Fibroblast of pulmonary artery (primary cell): Measurements from ENCODE around the gene FAM120B.
"Not testable (repeated sequence)": the region's sequence is repeated elsewhere in the genome, so short reads cannot be mapped to it uniquely, and the experiment has no call there.

Experiments used
- DNase-seq: peaks from one replicate; pipeline ENCODE4 v3.0.0-alpha.2; 2010; ENCODE audit warnings: low read depth
- H3K4me3 ChIP-seq: replicated peaks from 2 replicates; pipeline ENCODE4 v1.5.1; 2011; ENCODE audit warnings: low read depth, mild to moderate bottlenecking, control low read depth, low read length, moderate library complexity
- CTCF ChIP-seq: IDR thresholded peaks from 2 replicates; pipeline ENCODE4 v1.5.1; 2011; ENCODE audit warnings: mild to moderate bottlenecking, control low read depth, low read length, inconsistent platforms; ENCODE audit errors: missing control alignments

Gene FAM120B

GRCh38 chr6:170385506-170385905, 78.9 kb downstream of the FAM120B start:
- DNase-seq = no peak
- no peak overlapping the region for H3K4me3 ChIP-seq
- TF ChIP-seq CTCF = no peak

- no peak overlapping the region for H3K4me3 ChIP-seq
- no peak for TF ChIP-seq CTCF
- DNase-seq = peak; percentile 29
Observed at GRCh38 chr6:170388113-170388512, 81.6 kb downstream of the FAM120B start.

GRCh38 chr6:170393033-170393432, 86.5 kb downstream of the FAM120B start:
- no peak for TF ChIP-seq CTCF
- DNase-seq = no peak
- H3K4me3 ChIP-seq = no peak overlapping the region

GRCh38 chr6:170393807-170394399, 87.3 kb downstream of the FAM120B start:
- H3K4me3 ChIP-seq = no peak overlapping the region
- no peak for DNase-seq
- no peak for TF ChIP-seq CTCF

GRCh38 chr6:170394980-170395379, 88.4 kb downstream of the FAM120B start:
- TF ChIP-seq CTCF = no peak
- no peak overlapping the region for H3K4me3 ChIP-seq
- DNase-seq = no peak

GRCh38 chr6:170398743-170399369, 92.3 kb downstream of the FAM120B start:
- DNase-seq, H3K4me3 ChIP-seq: not testable (repeated sequence)

- DNase-seq, H3K4me3 ChIP-seq: not testable (repeated sequence)
Observed at GRCh38 chr6:170399955-170400558, 93.5 kb downstream of the FAM120B start.
